Cardiac muscle cell (in vitro differentiated cells and primary cell): ENCODE results near the gene PTPRC. TPM values are rescaled to one million over a fixed set of nuclear protein-coding genes. Genes with fewer than 3 reads are reported as not detected.

Experiments used
- DNase-seq, 2 donors: peaks; one replicate each; pipeline versions ENCODE4 v3.0.0 to v3.0.0-alpha.2; 2010 to 2017; ENCODE audit warnings: low read depth in 1 of 2, low spot score in 1 of 2
- H3K27ac ChIP-seq: fragments of 200-600 bp; sonication (generic); 2 replicates; pipeline ENCODE4 v1.5.1; 2016
- H3K27me3 ChIP-seq: fragments of 200-600 bp; sonication (generic); 2 replicates; pipeline ENCODE4 v1.6.0; 2016; ENCODE audit warnings: control low read depth
- H3K36me3 ChIP-seq: fragments of 200-600 bp; sonication (generic); 2 replicates; pipeline ENCODE4 v1.5.1; 2016; ENCODE audit warnings: control low read depth
- H3K4me1 ChIP-seq: fragments of 200-600 bp; sonication (generic); 2 replicates; pipeline ENCODE4 v1.8.1; 2017; ENCODE audit warnings: low read depth, mild to moderate bottlenecking, mixed run types
- H3K4me3 ChIP-seq: fragments of 200-600 bp; sonication (generic); 2 replicates; pipeline ENCODE4 v1.5.1; 2016; ENCODE audit warnings: mild to moderate bottlenecking
- H3K9me3 ChIP-seq: fragments of 200-600 bp; sonication (generic); 2 replicates; pipeline ENCODE4 v1.5.1; 2017; ENCODE audit warnings: low read depth, mild to moderate bottlenecking, control low read depth
- CTCF ChIP-seq: IDR thresholded peaks from 2 replicates; pipeline ENCODE4 v1.5.1; 2012; ENCODE audit warnings: low read depth, mild to moderate bottlenecking, low read length
- polyA plus RNA-seq: library from polyadenylated mRNA; unstranded; fragments of >200 nt; fragmentation: Nextera tagmentation; extraction: Ambion mirVana; gene quantifications from 2 replicates; pipeline ENCODE4 v1.2.1, GENCODE V29; 2016
- total RNA-seq: library from RNA; depleted of rRNA; stranded (reverse); fragments of >200 nt; gene quantifications from 2 replicates; pipeline ENCODE4 v1.2.3, GENCODE V29; 2016

The PTPRC gene
- total and polyA plus RNA-seq, 2 experiments from 2014 or later, result not detected

GRCh38 chr1:198669023-198669698 is 30.3 kb downstream of the PTPRC start:
- Histone ChIP-seq H3K4me3 (no peak overlapping the region), H3K4me1 (no peaks in the 10 kb centered on the region), H3K27me3 (no peaks in the 10 kb centered on the region), H3K36me3 (no peaks in the 10 kb centered on the region), H3K27ac (no peak overlapping the region), H3K9me3 (no peaks in the 10 kb centered on the region)
- TF ChIP-seq CTCF, result no peak
- peak in 1 of 2 donors; percentile 84 for DNase-seq

- Histone ChIP-seq H3K4me1 (no peaks in the 10 kb centered on the region), H3K36me3 (no peaks in the 10 kb centered on the region), H3K9me3 (no peaks in the 10 kb centered on the region), H3K27me3 (no peaks in the 10 kb centered on the region), H3K4me3 (no peak overlapping the region), H3K27ac (no peak overlapping the region)
- DNase-seq, result no peak
- TF ChIP-seq CTCF, result no peak
Observed at GRCh38 chr1:198669771-198670170, 30.9 kb downstream of the PTPRC start.

- no peak overlapping the region for H3K27ac ChIP-seq
- H3K27me3 ChIP-seq, result no peaks in the 10 kb centered on the region
- no peak overlapping the region for H3K4me3 ChIP-seq
- H3K9me3 ChIP-seq, result no peaks in the 10 kb centered on the region
- TF ChIP-seq CTCF, result no peak
- no peaks in the 10 kb centered on the region for H3K36me3 ChIP-seq
- no peak for DNase-seq
- H3K4me1 ChIP-seq, result no peaks in the 10 kb centered on the region
Observed at GRCh38 chr1:198671136-198671535, 32.3 kb downstream of the PTPRC start.

GRCh38 chr1:198672124-198672523 is 33.3 kb downstream of the PTPRC start:
- DNase-seq, result peak in 1 of 2 donors; percentile 25
- no peak for TF ChIP-seq CTCF
- H3K27ac ChIP-seq, result no peak overlapping the region

GRCh38 chr1:198674009-198674408 is 35.2 kb downstream of the PTPRC start:
- Histone ChIP-seq H3K4me3 (no peak overlapping the region), H3K27me3 (no peaks in the 10 kb centered on the region)
- no peak for DNase-seq

More at GRCh38 chr1:198672124-198672523, 33.3 kb downstream of the PTPRC start:
- no peak overlapping the region for H3K4me3 ChIP-seq
- H3K36me3 ChIP-seq, result no peaks in the 10 kb centered on the region
- no peaks in the 10 kb centered on the region for H3K27me3 ChIP-seq
- H3K9me3 ChIP-seq, result no peaks in the 10 kb centered on the region
- H3K4me1 ChIP-seq, result peaks cover 3% of the 10 kb centered on the region

More at GRCh38 chr1:198674009-198674408, 35.2 kb downstream of the PTPRC start:
- H3K9me3 ChIP-seq, result no peaks in the 10 kb centered on the region
- no peak overlapping the region for H3K27ac ChIP-seq
- H3K36me3 ChIP-seq, result no peaks in the 10 kb centered on the region
- no peak for TF ChIP-seq CTCF
- H3K4me1 ChIP-seq, result peaks cover 3% of the 10 kb centered on the region
